Measurements from ENCODE around the gene RPL12. TPM values are rescaled to one million over a fixed set of nuclear protein-coding genes. Genes with fewer than 3 reads are reported as not detected.

The RPL12 gene
- total and polyA plus RNA-seq, 2 donors from 2014 or later, result 985 to 1,980 TPM

DNA sequence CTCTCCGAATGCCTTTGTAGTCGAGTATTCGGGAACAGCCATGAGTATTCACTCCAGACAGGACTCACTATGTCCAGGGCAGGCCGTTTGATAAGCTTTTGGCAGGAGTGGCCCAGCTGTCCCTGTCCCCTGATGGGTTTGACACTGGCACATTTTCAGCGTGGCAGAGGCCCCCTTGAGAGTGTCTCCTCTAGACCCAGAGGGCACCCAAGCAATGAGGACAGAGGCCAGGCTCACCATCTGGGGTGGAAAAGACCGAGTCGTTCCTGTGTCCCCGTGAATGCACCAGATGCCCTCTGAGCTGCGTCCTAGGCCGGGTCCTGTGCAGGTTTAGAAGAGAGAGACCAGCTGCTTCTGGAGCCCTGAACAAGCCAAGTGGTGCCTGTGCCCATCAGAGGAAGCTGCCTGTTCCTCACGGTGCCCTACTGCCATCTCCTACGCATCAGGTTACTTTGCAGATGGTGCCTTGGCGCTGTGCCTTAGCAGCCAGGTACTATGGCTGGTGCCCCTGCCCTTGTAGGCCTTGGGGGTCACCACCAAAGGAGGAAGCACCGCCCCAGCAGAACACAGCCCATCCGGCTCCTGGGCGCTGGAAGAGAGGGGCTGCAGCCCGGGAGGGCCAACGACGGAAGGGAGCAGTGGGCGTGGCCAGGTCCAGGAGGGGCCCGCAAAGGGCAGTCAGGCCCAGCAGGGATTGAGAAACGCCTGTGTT is 42.5 kb upstream of the RPL12 start:
- Histone ChIP-seq H3K4me1 (ENCODE audit: control insufficient read depth in 2 of 3, insufficient read depth in 2 of 3, low read depth in 1 of 3, low read length in 3 of 3) (peaks cover 0 to 7% (median 0%) of the 10 kb centered on the region in 3 donors), H3K36me3 (ENCODE audit: control insufficient read depth in 2 of 3, insufficient read depth in 3 of 3, low read length in 3 of 3) (peaks cover 0 to 14% (median 13%) of the 10 kb centered on the region in 3 donors), H3K4me3 (ENCODE audit: low read length in 3 of 3) (no peak overlapping the region), H3K9me3 (ENCODE audit: control insufficient read depth in 2 of 3, insufficient read depth in 1 of 3, low read length in 3 of 3) (no peaks in the 10 kb centered on the region), H3K27me3 (ENCODE audit: control insufficient read depth, insufficient read depth, low read length) (no peaks in the 10 kb centered on the region), H3K9ac (ENCODE audit: low read length in 3 of 3) (no peak overlapping the region), H3K27ac (ENCODE audit: low read depth in 2 of 2, low read length in 2 of 2) (no peak overlapping the region)
- DNase-seq, result no peak
- intact Hi-C loops (cut with DNase I), result no loop called here
- no peak for FAIRE-seq
- TF ChIP-seq, protein P1, sequence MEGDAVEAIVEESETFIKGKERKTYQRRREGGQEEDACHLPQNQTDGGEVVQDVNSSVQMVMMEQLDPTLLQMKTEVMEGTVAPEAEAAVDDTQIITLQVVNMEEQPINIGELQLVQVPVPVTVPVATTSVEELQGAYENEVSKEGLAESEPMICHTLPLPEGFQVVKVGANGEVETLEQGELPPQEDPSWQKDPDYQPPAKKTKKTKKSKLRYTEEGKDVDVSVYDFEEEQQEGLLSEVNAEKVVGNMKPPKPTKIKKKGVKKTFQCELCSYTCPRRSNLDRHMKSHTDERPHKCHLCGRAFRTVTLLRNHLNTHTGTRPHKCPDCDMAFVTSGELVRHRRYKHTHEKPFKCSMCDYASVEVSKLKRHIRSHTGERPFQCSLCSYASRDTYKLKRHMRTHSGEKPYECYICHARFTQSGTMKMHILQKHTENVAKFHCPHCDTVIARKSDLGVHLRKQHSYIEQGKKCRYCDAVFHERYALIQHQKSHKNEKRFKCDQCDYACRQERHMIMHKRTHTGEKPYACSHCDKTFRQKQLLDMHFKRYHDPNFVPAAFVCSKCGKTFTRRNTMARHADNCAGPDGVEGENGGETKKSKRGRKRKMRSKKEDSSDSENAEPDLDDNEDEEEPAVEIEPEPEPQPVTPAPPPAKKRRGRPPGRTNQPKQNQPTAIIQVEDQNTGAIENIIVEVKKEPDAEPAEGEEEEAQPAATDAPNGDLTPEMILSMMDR (IDR thresholded peaks at IDR 0.05; ENCODE audit: borderline replicate concordance, extremely low read depth, insufficient read depth), result no peak

DNA sequence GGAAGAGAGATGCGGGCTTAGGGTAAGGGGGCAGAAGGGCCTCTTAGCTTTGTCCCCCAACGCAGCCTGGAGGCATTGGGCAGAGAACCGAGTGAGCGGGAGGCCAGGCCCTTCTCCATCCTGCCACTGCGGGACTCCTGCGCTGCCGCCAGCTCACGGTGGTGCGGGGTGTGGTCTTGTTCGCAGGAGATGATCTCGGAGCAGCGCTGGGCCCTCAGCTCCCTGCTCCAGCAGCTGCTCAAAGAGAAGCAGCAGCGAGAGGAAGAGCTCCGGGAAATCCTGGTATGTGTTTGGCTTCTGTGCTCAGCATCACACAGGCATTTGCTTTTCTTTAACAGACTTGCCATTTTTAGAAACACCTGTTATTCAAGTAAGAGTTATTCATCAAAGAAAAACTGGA is 41.4 kb upstream of the RPL12 start:
- Histone ChIP-seq H3K36me3 (ENCODE audit: control insufficient read depth in 2 of 3, insufficient read depth in 3 of 3, low read length in 3 of 3) (peaks cover 0 to 14% (median 13%) of the 10 kb centered on the region in 3 donors), H3K4me1 (ENCODE audit: control insufficient read depth in 2 of 3, insufficient read depth in 2 of 3, low read depth in 1 of 3, low read length in 3 of 3) (peaks cover 0 to 7% (median 0%) of the 10 kb centered on the region in 3 donors), H3K27ac (ENCODE audit: low read depth in 2 of 2, low read length in 2 of 2) (no peak overlapping the region), H3K9ac (ENCODE audit: low read length in 3 of 3) (no peak overlapping the region), H3K27me3 (ENCODE audit: control insufficient read depth, insufficient read depth, low read length) (no peaks in the 10 kb centered on the region), H3K4me3 (ENCODE audit: low read length in 3 of 3) (no peak overlapping the region), H3K9me3 (ENCODE audit: control insufficient read depth in 2 of 3, insufficient read depth in 1 of 3, low read length in 3 of 3) (no peaks in the 10 kb centered on the region)
- no peak for FAIRE-seq
- intact Hi-C loops (cut with DNase I), result no loop called here
- TF ChIP-seq, protein P1 (IDR thresholded peaks at IDR 0.05; ENCODE audit: borderline replicate concordance, extremely low read depth, insufficient read depth), result no peak
- no peak for DNase-seq

DNA sequence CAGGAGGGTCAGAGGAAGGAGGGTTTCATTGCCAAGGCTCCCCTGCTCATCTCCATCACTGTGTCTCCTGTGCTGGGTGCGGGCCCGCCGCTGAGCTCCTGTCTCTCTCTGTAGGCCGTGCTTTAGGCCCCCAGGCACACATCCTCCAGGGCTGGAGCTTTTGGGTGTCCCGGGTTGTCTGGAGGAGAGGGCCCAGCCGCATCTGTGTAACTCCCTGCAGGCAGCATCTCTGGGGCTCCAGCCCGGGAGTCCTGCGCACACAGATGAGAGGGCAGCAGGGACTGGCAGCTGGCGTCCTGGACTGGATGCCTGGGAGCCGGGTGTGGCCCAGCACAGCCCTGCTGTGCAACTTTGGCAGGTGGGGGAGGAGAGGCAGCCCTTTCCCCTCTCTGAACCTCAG is 40.3 kb upstream of the RPL12 start:
- Histone ChIP-seq H3K9ac (ENCODE audit: low read length in 3 of 3) (no peak overlapping the region), H3K4me3 (ENCODE audit: low read length in 3 of 3) (no peak overlapping the region), H3K36me3 (ENCODE audit: control insufficient read depth in 2 of 3, insufficient read depth in 3 of 3, low read length in 3 of 3) (peaks cover 0 to 13% (median 12%) of the 10 kb centered on the region in 3 donors), H3K27me3 (ENCODE audit: control insufficient read depth, insufficient read depth, low read length) (no peaks in the 10 kb centered on the region), H3K9me3 (ENCODE audit: control insufficient read depth in 2 of 3, insufficient read depth in 1 of 3, low read length in 3 of 3) (no peaks in the 10 kb centered on the region), H3K4me1 (ENCODE audit: control insufficient read depth in 2 of 3, insufficient read depth in 2 of 3, low read depth in 1 of 3, low read length in 3 of 3) (peaks cover 0 to 7% (median 0%) of the 10 kb centered on the region in 3 donors), H3K27ac (ENCODE audit: low read depth in 2 of 2, low read length in 2 of 2) (no peak overlapping the region)
- intact Hi-C loops (cut with DNase I), result no loop called here
- TF ChIP-seq, protein P1 (IDR thresholded peaks at IDR 0.05; ENCODE audit: borderline replicate concordance, extremely low read depth, insufficient read depth), result no peak
- FAIRE-seq, result no peak
- peak in 1 of 5 donors; percentile 65 for DNase-seq

Data from kidney (tissue), 14 donors.